WTC11 (cell line): ENCODE measurements around the gene OR6K3. TPM values are rescaled to one million over a fixed set of nuclear protein-coding genes. Genes with fewer than 3 reads are reported as not detected.

ENCODE experiments used
- ATAC-seq: fragments of 200-7000 bp; cut with Tn5 transposase; 2 replicates; pipeline ENCODE4 v1.10.0; 2021; ENCODE audit warnings: mild to moderate bottlenecking, moderate library complexity
- CTCF ChIA-PET: fragments of 300-600 bp; sonication (Branson Sonifier 250); formaldehyde crosslinking; loops from one replicate; lab custom pipeline; 2021; ENCODE audit warnings: antibody characterized with exemption; lab: Charles Lee
- POLR2A ChIA-PET: fragments of 350-600 bp; sonication (Branson Sonifier 250); formaldehyde crosslinking; loops from one replicate; lab custom pipeline; 2021; ENCODE audit warnings: antibody characterized with exemption; lab: Charles Lee
- DNase-seq: peaks from one replicate; pipeline ENCODE4 v3.0.0; 2021; ENCODE audit warnings: low spot score
- H3K27ac Mint-ChIP-seq: 2 replicates; pipeline ENCODE4 v1.8.0; 2021; ENCODE audit warnings: mixed read lengths
- H3K27me3 Mint-ChIP-seq: 2 replicates; pipeline ENCODE4 v1.8.0; 2021; ENCODE audit warnings: low read depth, mild to moderate bottlenecking, moderate library complexity, mixed read lengths
- H3K36me3 Mint-ChIP-seq: 2 replicates; pipeline ENCODE4 v1.8.0; 2021; ENCODE audit warnings: mixed read lengths
- H3K4me1 Mint-ChIP-seq: 2 replicates; pipeline ENCODE4 v1.8.0; 2022; ENCODE audit warnings: mixed read lengths
- H3K4me3 Mint-ChIP-seq: 2 replicates; pipeline ENCODE4 v1.8.0; 2021; ENCODE audit warnings: mild to moderate bottlenecking, moderate library complexity, mixed read lengths
- H3K9me3 Mint-ChIP-seq: 2 replicates; pipeline ENCODE4 v1.8.0; 2021; ENCODE audit warnings: mixed read lengths
- ARID4B ChIP-seq: sonication (generic); formaldehyde crosslinking; IDR thresholded peaks from 2 replicates; pipeline ENCODE4 v1.8.0; 2023; ENCODE audit warnings: missing genetic modification reagents, mild to moderate bottlenecking, borderline replicate concordance
- ATF1 ChIP-seq: sonication (generic); formaldehyde crosslinking; IDR thresholded peaks from 2 replicates; pipeline ENCODE4 v1.8.1; 2023; ENCODE audit warnings: mild to moderate bottlenecking, moderate library complexity, missing genetic modification reagents
- ATF2 ChIP-seq: sonication (generic); formaldehyde crosslinking; IDR thresholded peaks from 2 replicates; pipeline ENCODE4 v1.8.1; 2022; ENCODE audit warnings: low read depth, missing genetic modification reagents, borderline replicate concordance
- CDX4 ChIP-seq: fragments of 250-450 bp; sonication (Bioruptor Pico); IDR thresholded peaks from 2 replicates; pipeline ENCODE4 v1.9.0; 2021; ENCODE audit warnings: moderate library complexity, mild to moderate bottlenecking, inconsistent platforms, borderline replicate concordance
- E2F4 ChIP-seq: sonication (generic); formaldehyde crosslinking; IDR thresholded peaks from 2 replicates; pipeline ENCODE4 v1.8.1; 2022; ENCODE audit warnings: low read depth, mild to moderate bottlenecking, moderate library complexity, missing genetic modification reagents, borderline replicate concordance
- E2F5 ChIP-seq: sonication (generic); formaldehyde crosslinking; IDR thresholded peaks from 2 replicates; pipeline ENCODE4 v1.8.1; 2022; ENCODE audit warnings: mild to moderate bottlenecking, moderate library complexity, missing genetic modification reagents
- EMX1 ChIP-seq: fragments of 250-450 bp; sonication (Bioruptor Pico); IDR thresholded peaks from 2 replicates; pipeline ENCODE4 v1.8.0; 2021; ENCODE audit warnings: mild to moderate bottlenecking
- FOXJ3 ChIP-seq: sonication (generic); formaldehyde crosslinking; IDR thresholded peaks from 2 replicates; pipeline ENCODE4 v1.9.0; 2021; ENCODE audit warnings: missing genetic modification reagents, mild to moderate bottlenecking, borderline replicate concordance
- JAZF1 ChIP-seq: fragments of 250-450 bp; sonication (Bioruptor Pico); IDR thresholded peaks from 2 replicates; pipeline ENCODE4 v1.9.0; 2021; ENCODE audit warnings: moderate library complexity, mild to moderate bottlenecking, inconsistent platforms
- KAT7 ChIP-seq: sonication (generic); formaldehyde crosslinking; IDR thresholded peaks from 2 replicates; pipeline ENCODE4 v1.8.1; 2023; ENCODE audit warnings: missing genetic modification reagents, mild to moderate bottlenecking, borderline replicate concordance
- MLX ChIP-seq: sonication (generic); formaldehyde crosslinking; IDR thresholded peaks from 2 replicates; pipeline ENCODE4 v1.8.1; 2023; ENCODE audit warnings: mild to moderate bottlenecking, missing genetic modification reagents, moderate library complexity
- OVOL2 ChIP-seq: fragments of 250-450 bp; sonication (Bioruptor Pico); IDR thresholded peaks from 2 replicates; pipeline ENCODE4 v1.9.0; 2021; ENCODE audit warnings: mild to moderate bottlenecking, borderline replicate concordance
- SP1 ChIP-seq: sonication (generic); formaldehyde crosslinking; conservative IDR thresholded peaks from 2 replicates; pipeline ENCODE4 v1.8.1; 2022; ENCODE audit warnings: missing genetic modification reagents
- TEAD1 ChIP-seq: sonication (generic); formaldehyde crosslinking; IDR thresholded peaks from 2 replicates; pipeline ENCODE4 v1.8.0; 2022; ENCODE audit warnings: mild to moderate bottlenecking, missing genetic modification reagents
- ZNF121 ChIP-seq: sonication (generic); formaldehyde crosslinking; IDR thresholded peaks from 2 replicates; pipeline ENCODE4 v1.8.0; 2023; ENCODE audit warnings: missing genetic modification reagents
- ZNF232 ChIP-seq: sonication (generic); formaldehyde crosslinking; IDR thresholded peaks from 2 replicates; pipeline ENCODE4 v1.8.0; 2022; ENCODE audit warnings: mild to moderate bottlenecking, missing genetic modification reagents
- ZNF416 ChIP-seq: fragments of 250-450 bp; sonication (Bioruptor Pico); IDR thresholded peaks from 2 replicates; pipeline ENCODE4 v1.9.0; 2021; ENCODE audit warnings: mild to moderate bottlenecking, inconsistent platforms
- total RNA-seq: library from RNA; stranded (reverse); gene quantifications from 3 replicates; pipeline ENCODE4 v1.2.3, GENCODE V29; 2021

Gene OR6K3
- total RNA-seq, 1 experiment from 2014 or later = not detected

- TF ChIP-seq ARID4B (CRISPR knock-in tag) = no peak
- TF ChIP-seq TEAD1 (CRISPR knock-in tag) = no peak
- TF ChIP-seq FOXJ3 = no peak
- no peak for TF ChIP-seq MLX (CRISPR knock-in tag)
- no peak for TF ChIP-seq OVOL2 (CRISPR knock-in tag)
- no peak for TF ChIP-seq EMX1 (CRISPR knock-in tag)
- TF ChIP-seq ATF1 (CRISPR knock-in tag) = no peak
- TF ChIP-seq KAT7 (CRISPR knock-in tag) = no peak
- no peak for TF ChIP-seq JAZF1
Observed at GRCh38 chr1:158675563-158676323, 44.8 kb downstream of the OR6K3 start (continued).

GRCh38 chr1:158674302-158674701, 46.2 kb downstream of the OR6K3 start:
- DNase-seq = no peak
- POLR2A ChIA-PET = no interaction called here
- H3K9me3 Mint-ChIP-seq = no peaks in the 10 kb centered on the region
- TF ChIP-seq ZNF416 (CRISPR knock-in tag) (no peak), EMX1 (CRISPR knock-in tag) (no peak), ZNF121 (no peak), E2F4 (CRISPR knock-in tag) (no peak), ATF2 (CRISPR knock-in tag) (no peak), SP1 (CRISPR knock-in tag) (no peak), ZNF232 (CRISPR knock-in tag) (no peak), OVOL2 (CRISPR knock-in tag) (no peak), CDX4 (CRISPR knock-in tag) (no peak), E2F5 (CRISPR knock-in tag) (no peak)
- TF ChIP-seq, all 79 proteins: peak for 0
- ATAC-seq = no peak
- H3K27me3 Mint-ChIP-seq = no peaks in the 10 kb centered on the region; the same call in 1 of the 2 replicates
- H3K27ac Mint-ChIP-seq = no peak overlapping the region
- 0 out of 2 replicates have a peak, but pooled peaks cover 5% of the 10 kb centered on the region for H3K4me1 Mint-ChIP-seq
- H3K4me3 Mint-ChIP-seq = no peak overlapping the region
- no peaks in the 10 kb centered on the region for H3K36me3 Mint-ChIP-seq
- CTCF ChIA-PET = no interaction called here

Other genes with a start within 250 kb of the OR6K3 start
- not detected in 3 replicates for gene OR10R2, start 248.5 kb downstream of the OR6K3 start, total RNA-seq
- gene OR6Y1, start 166.3 kb downstream of the OR6K3 start, total RNA-seq = not detected in 3 replicates
- not detected in 3 replicates for gene OR6P1, start 150.1 kb downstream of the OR6K3 start, total RNA-seq
- not detected in 3 replicates for gene OR10X1, start 140.8 kb downstream of the OR6K3 start, total RNA-seq
- gene OR10Z1, start 115.5 kb downstream of the OR6K3 start, total RNA-seq = not detected in 3 replicates
- gene SPTA1, start 34.0 kb downstream of the OR6K3 start, total RNA-seq = 0.02 to 0.11 TPM (median 0.09 TPM) in 3 replicates
- gene OR6K2, start 20.1 kb downstream of the OR6K3 start, total RNA-seq = not detected in 3 replicates
- not detected in 3 replicates for gene OR6K6, start 34.0 kb upstream of the OR6K3 start, total RNA-seq
- not detected in 3 replicates for gene OR6N1, start 51.5 kb upstream of the OR6K3 start, total RNA-seq
- gene OR6N2, start 60.5 kb upstream of the OR6K3 start, total RNA-seq = not detected in 3 replicates
- 0.09 TPM in 1 of 3 replicates, not detected in the others for gene MNDA, start 110.6 kb upstream of the OR6K3 start, total RNA-seq
- gene PYHIN1, start 210.8 kb upstream of the OR6K3 start, total RNA-seq = 0.11 TPM in 1 of 3 replicates, not detected in the others